MCF 10A (cell line): Measurements from ENCODE around the gene TNIP2. TPM values are rescaled to one million over a fixed set of nuclear protein-coding genes. Genes with fewer than 3 reads are reported as not detected.
A peak's percentile ranks its signal among the peaks of the same experiment; 100 is the strongest.
"Not testable (repeated sequence)": the region's sequence is repeated elsewhere in the genome, so short reads cannot be mapped to it uniquely, and the experiment has no call there.

Source experiments
- BruUV-seq: library from RNA; stranded (reverse); fragments of 400-500 nt; replicated peaks from 2 replicates; lab custom pipeline; 2021; lab: Mats Ljungman, UMichigan
- CTCF ChIA-PET: fragments of 300-600 bp; sonication (Branson Sonifier 250); formaldehyde crosslinking; extraction: SDS; loops from one replicate; lab custom pipeline; 2021; ENCODE audit warnings: antibody characterized with exemption, inconsistent platforms; lab: Yijun Ruan, JAX
- POLR2A ChIA-PET: fragments of 300-600, 350-650 bp; sonication (Branson Sonifier 250); formaldehyde crosslinking; extraction: SDS; loops from one replicate; lab custom pipeline; 2020; ENCODE audit warnings: antibody characterized with exemption, inconsistent platforms; lab: Yijun Ruan, JAX
- DNase-seq: peaks from one replicate; pipeline ENCODE4 v3.0.0-alpha.2; 2018; ENCODE audit not compliant: unreplicated experiment
- H3K27ac Mint-ChIP-seq: one replicate; pipeline ENCODE4 v1.8.0; 2022; ENCODE audit warnings: mild to moderate bottlenecking, low read depth, mixed read lengths; ENCODE audit not compliant: unreplicated experiment
- H3K27me3 Mint-ChIP-seq: one replicate; pipeline ENCODE4 v1.8.0; 2022; ENCODE audit warnings: mixed read lengths; ENCODE audit not compliant: insufficient read depth, unreplicated experiment
- H3K36me3 Mint-ChIP-seq: one replicate; pipeline ENCODE4 v1.8.0; 2022; ENCODE audit warnings: mild to moderate bottlenecking, moderate library complexity, mixed read lengths; ENCODE audit not compliant: insufficient read depth, unreplicated experiment
- H3K4me1 Mint-ChIP-seq: one replicate; pipeline ENCODE4 v1.8.0; 2022; ENCODE audit warnings: mixed read lengths; ENCODE audit not compliant: insufficient read depth, unreplicated experiment
- H3K4me3 Mint-ChIP-seq: one replicate; pipeline ENCODE4 v1.8.0; 2022; ENCODE audit warnings: mild to moderate bottlenecking, moderate library complexity, mixed read lengths; ENCODE audit not compliant: unreplicated experiment
- H3K9me3 Mint-ChIP-seq: one replicate; pipeline ENCODE4 v1.8.0; 2022; ENCODE audit warnings: mixed read lengths; ENCODE audit not compliant: unreplicated experiment
- CTCF ChIP-seq: fragments of 200-600 bp; IDR thresholded peaks from one replicate; pipeline ENCODE4 v1.8.0; 2022; ENCODE audit warnings: antibody characterized with exemption, mild to moderate bottlenecking; ENCODE audit not compliant: unreplicated experiment
- intact Hi-C: fragments of 100-400 bp; cut with micrococcal nuclease; formaldehyde crosslinking; loops from 2 replicates; pipeline ENCODE4 v1.14.1; 2022
- total RNA-seq: library from RNA; stranded (reverse); gene quantifications from 2 replicates; pipeline ENCODE4 v1.2.3, GENCODE V29; 2022

Gene TNIP2
- total RNA-seq, 1 experiment from 2014 or later = 46.1 TPM

GRCh38 chr4:2767046-2767704 lies 11.0 kb upstream of the TNIP2 start:
- Mint-ChIP-seq H3K27ac (no peak overlapping the region), H3K4me1 (peaks cover 8% of the 10 kb centered on the region), H3K36me3 (no peaks in the 10 kb centered on the region), H3K9me3 (no peaks in the 10 kb centered on the region), H3K27me3 (no peaks in the 10 kb centered on the region), H3K4me3 (no peak overlapping the region)
- TF ChIP-seq CTCF = no peak
- intact Hi-C loops = no loop called here
- CTCF ChIA-PET = interaction anchor here (0.8 kb wide), 1 partner anchor 186 kb away, joined by 3 read pairs; no protein-coding TSS in a partner anchor
- DNase-seq = no peak
- POLR2A ChIA-PET = interaction anchor here (0.6 kb wide), 1 partner anchor 25 kb away, joined by 3 read pairs; no protein-coding TSS in a partner anchor
- no TSS peak for BruUV-seq

GRCh38 chr4:2765832-2766526 lies 9.8 kb upstream of the TNIP2 start:
- Mint-ChIP-seq H3K4me3 (no peak overlapping the region), H3K27ac (no peak overlapping the region), H3K36me3 (no peaks in the 10 kb centered on the region), H3K9me3 (no peaks in the 10 kb centered on the region), H3K27me3 (no peaks in the 10 kb centered on the region), H3K4me1 (peaks cover 3% of the 10 kb centered on the region)
- ChIA-PET CTCF (interaction anchor here (0.6 to 1.0 kb wide), 5 partner anchors 19 to 198 kb away, joined by 3 to 5 read pairs (median 4); partner anchors contain the start of gene GRK4), POLR2A (no interaction called here)
- no peak for DNase-seq
- no TSS peak for BruUV-seq
- intact Hi-C loops = loop anchor here (2.0 kb wide), 1 partner anchor 79 kb away; no protein-coding TSS in a partner anchor
- no peak for TF ChIP-seq CTCF

- H3K9me3 Mint-ChIP-seq = no peaks in the 10 kb centered on the region
- BruUV-seq = no TSS peak
- no peak for TF ChIP-seq CTCF
- no peaks in the 10 kb centered on the region for H3K27me3 Mint-ChIP-seq
- intact Hi-C loops = no loop called here
- H3K27ac Mint-ChIP-seq = no peak overlapping the region
- ChIA-PET POLR2A (interaction anchor here (0.6 to 1.5 kb wide), 6 partner anchors 33 to 173 kb away, joined by 3 to 19 read pairs (median 4); no protein-coding TSS in a partner anchor), CTCF (interaction anchor here (0.6 to 1.9 kb wide), 16 partner anchors 10 to 297 kb away, joined by 3 to 5 read pairs (median 3); no protein-coding TSS in a partner anchor)
- no peak for DNase-seq
- no peaks in the 10 kb centered on the region for H3K36me3 Mint-ChIP-seq
- H3K4me3 Mint-ChIP-seq = peak overlapping the region; percentile 70
- peaks cover 7% of the 10 kb centered on the region for H3K4me1 Mint-ChIP-seq
Measured at GRCh38 chr4:2763511-2763967, 7.4 kb upstream of the TNIP2 start.

- H3K9me3 Mint-ChIP-seq, H3K4me1 Mint-ChIP-seq, DNase-seq, H3K27ac Mint-ChIP-seq, BruUV-seq, H3K36me3 Mint-ChIP-seq, H3K4me3 Mint-ChIP-seq, intact Hi-C loops, H3K27me3 Mint-ChIP-seq: not testable (repeated sequence)
- CTCF ChIA-PET = interaction anchor here (0.6 to 1.9 kb wide), 14 partner anchors 11 to 275 kb away, joined by 3 to 6 read pairs (median 3); no protein-coding TSS in a partner anchor
- POLR2A ChIA-PET = interaction anchor here (0.8 to 3.1 kb wide), 6 partner anchors 34 to 174 kb away, joined by 3 to 27 read pairs (median 4); no protein-coding TSS in a partner anchor
Measured at GRCh38 chr4:2762486-2763370, 6.6 kb upstream of the TNIP2 start.
